HG03045 (cell line): ENCODE results near the gene GIMAP7.

Experiments used
- ATAC-seq: cut with Tn5 transposase; IDR thresholded peaks from one replicate; pipeline ENCODE4 v1.9.1; 2021; ENCODE audit warnings: mild to moderate bottlenecking, moderate library complexity; ENCODE audit not compliant: unreplicated experiment

Gene GIMAP7

DNA sequence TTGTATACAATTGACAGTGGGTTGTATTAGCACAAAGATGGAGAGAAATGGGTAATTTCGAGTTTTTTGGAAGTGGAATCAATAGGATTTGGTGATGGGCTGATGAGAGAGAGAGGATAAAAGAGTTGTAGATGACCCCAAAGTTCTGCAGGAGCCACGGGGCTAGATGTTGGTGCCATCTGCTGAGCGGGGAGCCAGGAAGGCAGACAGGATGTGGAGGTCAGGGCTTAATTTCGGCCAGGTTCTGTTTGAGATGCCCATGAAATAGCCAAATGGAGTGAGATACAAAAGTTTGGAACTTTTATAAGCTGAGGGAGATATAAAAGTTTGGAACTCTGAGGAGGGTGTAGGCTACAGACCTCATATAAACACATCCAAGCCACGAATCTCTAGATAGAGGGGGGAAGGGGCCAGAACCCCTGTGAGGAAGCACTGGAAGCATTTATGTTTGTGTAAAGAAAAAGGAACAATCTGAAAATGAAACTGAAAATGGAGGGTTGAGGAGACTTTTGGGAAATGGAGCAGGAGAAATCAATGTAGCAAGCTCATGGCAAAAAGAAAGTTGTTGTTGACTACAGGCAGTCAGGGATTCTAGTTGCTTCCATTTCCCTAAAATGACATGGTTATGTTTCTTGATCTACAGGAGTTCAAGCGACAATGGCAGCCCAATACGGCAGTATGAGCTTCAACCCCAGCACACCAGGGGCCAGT is 54.7 kb downstream of the GIMAP7 start:
- no peak for ATAC-seq
